ENCODE results near the gene KDM4B.

KDM4B gene

DNA sequence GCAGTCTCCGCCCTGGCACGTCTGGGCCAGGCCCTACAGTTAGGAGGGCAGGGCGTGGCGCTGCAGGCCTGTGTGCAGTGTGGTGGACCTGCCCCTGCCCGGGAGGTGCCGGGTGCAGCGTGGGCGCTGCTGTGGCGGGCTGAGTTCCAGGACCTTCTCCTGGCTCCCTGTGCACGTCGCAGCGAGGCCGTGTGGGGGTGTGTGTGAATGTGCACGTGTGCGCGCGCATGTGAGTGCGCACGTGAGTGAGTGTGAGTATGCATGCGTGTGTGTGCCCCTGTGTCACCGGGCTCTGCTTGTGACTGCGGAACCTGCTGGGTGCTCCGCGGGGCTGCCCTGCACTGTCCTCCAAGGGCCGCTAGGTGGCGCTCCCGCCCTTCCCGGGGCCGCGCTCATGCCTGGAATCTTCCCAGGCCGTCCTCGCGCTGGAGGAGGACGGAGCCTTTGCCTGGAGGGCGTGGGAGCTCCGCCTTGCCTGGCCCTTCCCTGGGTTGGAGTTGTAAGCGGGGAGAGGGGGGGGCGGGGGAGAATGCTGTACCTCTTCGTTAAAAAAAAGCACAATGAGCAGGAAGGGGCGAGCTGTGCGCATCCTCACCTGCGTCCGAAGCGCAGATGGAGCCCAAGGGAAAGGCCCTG is 79.3 kb downstream of the KDM4B start:
- in situ Hi-C loops (cut with HindIII; ENCODE audit: low sequenced_read_pairs): no loop called here

DNA sequence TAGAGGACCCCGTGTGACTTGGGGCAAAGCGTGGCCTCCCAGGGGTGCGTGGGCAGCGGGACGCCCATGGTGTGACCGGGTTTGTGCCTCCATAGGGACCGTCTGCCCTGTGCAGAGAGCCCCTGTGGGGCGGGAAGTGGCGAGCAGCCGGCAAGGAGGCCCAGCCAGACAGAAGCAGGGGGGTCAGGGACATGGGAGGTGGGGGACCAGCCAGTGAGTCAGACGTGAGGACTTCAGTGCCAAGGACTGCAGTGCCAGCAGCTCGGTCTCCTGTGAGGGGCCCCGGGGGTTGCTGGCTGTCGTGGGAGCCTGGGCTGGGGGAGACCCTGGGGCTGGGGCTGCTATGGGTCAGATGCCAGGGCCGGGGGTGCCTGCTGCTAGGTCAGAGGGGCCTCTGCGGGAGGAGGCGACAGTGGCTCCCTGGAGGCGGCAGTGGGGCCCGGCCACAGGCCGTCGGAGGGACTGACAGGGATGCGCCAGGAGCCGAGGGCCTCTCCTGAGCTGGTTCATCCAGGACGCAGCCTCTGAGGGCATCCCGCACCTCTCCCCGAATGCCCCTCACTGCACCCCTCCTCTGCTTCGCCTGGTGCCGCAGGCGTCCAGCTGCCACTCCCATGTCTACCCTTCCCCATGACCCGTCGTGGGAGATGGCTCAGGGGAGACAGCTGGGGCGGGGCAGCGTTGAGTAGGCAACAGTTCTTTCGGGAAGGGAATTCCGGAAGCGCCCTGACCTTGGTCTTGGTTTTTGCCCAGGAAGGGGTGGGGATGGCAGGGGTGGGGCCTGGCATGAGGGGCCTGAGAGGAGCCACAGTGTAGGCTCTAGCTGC is 80.0 kb downstream of the KDM4B start:
- in situ Hi-C loops (cut with HindIII; ENCODE audit: low sequenced_read_pairs): no loop called here

GRCh38 chr19:5049561-5049960 is 80.6 kb downstream of the KDM4B start:
- in situ Hi-C loops (cut with HindIII; ENCODE audit: low sequenced_read_pairs): no loop called here

DNA sequence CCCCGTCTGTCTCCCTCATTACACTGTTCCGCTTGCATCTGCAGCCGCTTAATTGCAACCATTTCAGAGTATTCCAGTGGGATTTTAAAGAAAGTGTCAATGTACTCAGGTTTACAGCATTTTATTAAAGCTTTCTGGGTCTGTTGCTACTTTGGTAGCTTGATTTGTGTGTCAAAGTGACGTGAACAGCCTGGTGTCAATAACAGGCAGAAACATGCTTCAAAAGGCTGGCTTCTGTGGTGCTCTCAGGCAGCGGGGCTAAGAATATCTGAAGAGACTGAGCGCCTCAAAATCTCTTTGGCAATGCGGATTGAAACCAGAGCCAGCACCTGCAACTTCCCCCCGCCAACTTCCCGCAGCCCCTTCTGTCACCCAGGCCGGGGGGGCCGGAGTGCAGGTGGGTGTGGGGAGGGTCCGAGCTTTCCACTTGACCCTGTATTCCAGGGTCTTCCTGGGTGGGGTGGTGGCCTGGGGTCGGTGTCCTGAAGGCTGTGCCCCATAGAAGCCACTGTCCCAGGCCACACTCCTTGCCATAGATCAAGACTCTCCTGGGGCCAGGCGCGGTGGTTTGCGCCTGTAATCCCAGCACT is 81.2 kb downstream of the KDM4B start:
- in situ Hi-C loops (cut with HindIII; ENCODE audit: low sequenced_read_pairs): loop anchor here (5.0 to 10.0 kb wide), 2 partner anchors 287 to 535 kb away; no protein-coding TSS in a partner anchor

DNA sequence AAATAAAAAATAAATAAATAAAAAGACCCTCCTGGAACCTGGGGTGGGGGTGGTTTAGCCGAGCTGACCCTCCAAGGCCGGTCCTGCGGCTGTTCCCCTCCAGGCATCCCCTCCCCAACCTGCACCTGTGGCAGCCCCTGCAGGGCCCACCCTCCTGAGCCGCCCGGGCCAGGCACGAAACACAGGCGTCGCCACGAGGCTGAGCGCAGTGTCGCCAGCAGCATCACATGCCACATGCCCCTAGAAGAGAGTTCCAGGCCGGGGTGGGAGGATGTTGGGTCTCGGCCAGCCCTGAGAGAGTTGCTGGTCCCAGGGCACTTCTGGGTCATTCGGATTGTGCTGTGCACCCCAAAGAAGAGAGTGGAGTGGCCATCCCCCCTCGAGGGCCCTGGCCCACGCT is 82.0 kb downstream of the KDM4B start:
- in situ Hi-C loops (cut with HindIII; ENCODE audit: low sequenced_read_pairs): loop anchor here (5.0 to 10.0 kb wide), 2 partner anchors 286 to 534 kb away; no protein-coding TSS in a partner anchor

- in situ Hi-C loops (cut with HindIII; ENCODE audit: low sequenced_read_pairs): loop anchor here (5.0 to 10.0 kb wide), 2 partner anchors 286 to 533 kb away; no protein-coding TSS in a partner anchor
Observed at GRCh38 chr19:5051619-5052018, 82.7 kb downstream of the KDM4B start.

GRCh38 chr19:5052515-5052914 is 83.6 kb downstream of the KDM4B start:
- in situ Hi-C loops (cut with HindIII; ENCODE audit: low sequenced_read_pairs): loop anchor here (5.0 to 10.0 kb wide), 2 partner anchors 285 to 532 kb away; no protein-coding TSS in a partner anchor

DNA sequence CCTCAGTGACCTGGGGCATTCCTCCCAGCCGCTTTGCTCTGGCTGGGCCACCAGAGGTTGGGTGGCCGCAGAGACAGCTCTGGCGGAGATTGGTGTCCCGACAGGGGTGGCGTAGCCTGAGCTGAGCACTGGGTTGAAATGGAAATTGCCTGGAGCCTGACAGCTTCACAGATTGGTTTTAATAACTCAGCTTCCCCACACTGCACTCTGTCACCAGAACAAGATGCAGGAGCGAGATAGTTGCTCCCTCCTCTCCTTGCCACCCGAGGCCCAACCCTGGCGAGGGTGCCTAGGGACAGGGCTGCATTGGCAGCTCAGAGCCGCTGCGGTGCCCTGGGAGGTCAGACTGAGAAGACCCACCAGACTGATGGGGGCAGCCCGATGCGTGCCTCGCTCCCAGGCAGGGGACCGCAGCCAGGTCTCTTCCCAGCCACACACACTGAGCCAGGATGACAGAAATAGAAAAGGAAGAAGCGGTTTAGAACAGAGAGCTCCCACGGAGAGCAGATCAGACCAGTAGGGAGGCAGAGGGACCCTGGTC is 84.1 kb downstream of the KDM4B start:
- in situ Hi-C loops (cut with HindIII; ENCODE audit: low sequenced_read_pairs): loop anchor here (5.0 to 10.0 kb wide), 2 partner anchors 284 to 532 kb away; no protein-coding TSS in a partner anchor

- in situ Hi-C loops (cut with HindIII; ENCODE audit: low sequenced_read_pairs): loop anchor here (5.0 to 10.0 kb wide), 2 partner anchors 284 to 531 kb away; no protein-coding TSS in a partner anchor
Observed at GRCh38 chr19:5053661-5054060, 84.7 kb downstream of the KDM4B start.

DNA sequence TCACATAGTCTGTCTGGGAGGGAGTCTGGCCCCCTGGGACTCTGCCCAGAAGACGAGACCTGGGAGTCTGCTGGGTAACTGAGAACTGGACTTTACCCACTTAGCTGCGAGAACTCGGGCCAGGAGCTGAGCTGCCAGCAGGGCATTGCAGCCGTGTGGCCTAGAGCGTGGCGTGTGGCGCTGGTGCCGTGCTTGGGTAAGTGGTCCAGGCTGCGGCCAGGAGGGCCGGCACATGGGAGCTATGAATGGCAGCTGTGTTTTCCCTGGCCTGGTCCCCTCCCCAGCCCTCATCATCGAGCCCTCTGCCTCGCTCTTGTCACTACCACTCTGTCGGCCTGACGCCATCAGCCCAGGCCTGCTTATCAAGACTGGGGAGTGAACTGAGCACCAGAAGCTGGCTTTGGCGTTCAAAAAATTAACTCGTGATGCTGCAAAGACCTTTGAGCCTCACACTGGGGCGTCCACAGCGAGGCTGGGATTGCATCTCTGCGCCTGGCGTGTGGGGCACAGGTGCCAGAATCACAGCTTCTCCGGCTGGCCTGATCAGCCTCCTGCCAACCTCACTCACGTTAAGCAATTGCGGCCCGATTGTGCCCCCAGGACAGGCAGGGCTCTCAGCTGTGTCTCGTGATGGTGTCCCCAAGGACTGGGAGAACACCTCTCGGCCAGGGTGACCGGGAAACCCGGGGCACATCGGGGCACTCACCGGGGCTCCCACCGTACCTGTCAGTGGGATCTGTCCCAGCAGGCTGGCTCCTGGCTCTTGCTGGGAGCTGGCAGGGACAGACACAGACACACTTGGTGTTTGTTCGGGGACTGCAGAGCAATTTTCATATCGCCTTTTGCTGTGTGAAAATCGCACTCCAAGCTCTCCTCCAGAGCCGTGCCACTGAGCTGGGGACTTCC is 85.9 kb downstream of the KDM4B start:
- in situ Hi-C loops (cut with HindIII; ENCODE audit: low sequenced_read_pairs): loop anchor here (5.0 to 10.0 kb wide), 3 partner anchors 82 to 530 kb away; no protein-coding TSS in a partner anchor

DNA sequence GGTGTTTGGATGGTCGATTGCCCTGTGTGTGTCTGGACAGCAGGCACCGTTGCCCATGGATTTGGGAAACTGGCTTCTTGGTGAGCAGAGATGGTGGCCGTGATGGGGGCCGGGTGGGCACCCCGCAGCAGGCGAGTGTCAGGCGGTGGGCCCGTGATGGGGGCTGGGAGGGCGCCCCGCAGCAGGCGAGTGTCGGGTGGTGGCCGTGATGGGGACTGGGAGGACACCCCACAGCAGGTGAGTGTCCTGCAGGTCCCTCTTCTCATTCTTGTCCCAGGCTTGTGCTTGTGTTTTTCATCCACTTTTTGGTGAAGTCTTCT is 86.5 kb downstream of the KDM4B start:
- in situ Hi-C loops (cut with HindIII; ENCODE audit: low sequenced_read_pairs): loop anchor here (5.0 to 10.0 kb wide), 2 partner anchors 82 to 529 kb away; no protein-coding TSS in a partner anchor

GRCh38 chr19:5057860-5058259 is 88.9 kb downstream of the KDM4B start:
- in situ Hi-C loops (cut with HindIII; ENCODE audit: low sequenced_read_pairs): loop anchor here (5.0 to 10.0 kb wide), 2 partner anchors 79 to 527 kb away; no protein-coding TSS in a partner anchor

GRCh38 chr19:5058521-5059212 is 89.8 kb downstream of the KDM4B start:
- in situ Hi-C loops (cut with HindIII; ENCODE audit: low sequenced_read_pairs): loop anchor here (5.0 to 10.0 kb wide), 2 partner anchors 79 to 526 kb away; no protein-coding TSS in a partner anchor

DNA sequence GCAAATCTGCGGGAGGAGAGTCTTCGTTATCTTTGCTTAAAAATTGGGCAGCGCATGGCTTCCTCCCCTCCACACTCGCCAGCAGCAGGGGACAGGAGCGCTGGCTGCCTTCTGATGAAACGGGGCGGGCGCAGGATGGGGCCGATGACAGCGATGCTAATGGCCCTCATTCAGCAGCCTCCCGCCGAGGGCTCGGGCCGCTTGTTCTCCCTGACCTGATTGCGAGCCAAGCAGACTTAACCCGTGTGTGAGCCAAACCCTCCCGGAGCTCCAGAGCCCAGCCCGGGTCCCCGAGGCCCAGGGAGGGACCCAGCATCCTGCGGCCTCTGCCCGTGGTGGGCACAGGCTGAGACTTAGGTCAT is 90.3 kb downstream of the KDM4B start:
- in situ Hi-C loops (cut with HindIII; ENCODE audit: low sequenced_read_pairs): loop anchor here (5.0 to 10.0 kb wide), 2 partner anchors 78 to 526 kb away; no protein-coding TSS in a partner anchor

DNA sequence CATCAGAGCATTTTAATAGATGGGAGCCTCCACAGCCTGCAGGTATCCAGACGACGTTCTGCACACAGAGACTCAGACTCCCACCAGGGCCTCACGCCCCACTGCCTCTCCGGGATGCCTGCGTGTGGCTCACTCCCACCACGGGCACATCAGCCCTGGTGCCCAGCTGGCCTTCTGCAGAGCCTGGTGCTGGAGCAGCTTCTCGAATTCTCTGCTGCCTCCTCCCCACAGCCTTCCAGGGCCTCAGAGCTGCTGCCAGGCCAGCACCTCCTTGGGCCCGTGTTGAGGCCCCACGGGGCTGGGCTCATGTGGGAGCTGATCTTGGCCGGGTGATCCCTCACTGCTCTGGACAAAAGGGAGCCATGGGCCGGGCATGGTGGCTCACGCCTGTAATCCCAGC is 90.9 kb downstream of the KDM4B start:
- in situ Hi-C loops (cut with HindIII; ENCODE audit: low sequenced_read_pairs): loop anchor here (5.0 to 10.0 kb wide), 2 partner anchors 78 to 525 kb away; no protein-coding TSS in a partner anchor

DNA sequence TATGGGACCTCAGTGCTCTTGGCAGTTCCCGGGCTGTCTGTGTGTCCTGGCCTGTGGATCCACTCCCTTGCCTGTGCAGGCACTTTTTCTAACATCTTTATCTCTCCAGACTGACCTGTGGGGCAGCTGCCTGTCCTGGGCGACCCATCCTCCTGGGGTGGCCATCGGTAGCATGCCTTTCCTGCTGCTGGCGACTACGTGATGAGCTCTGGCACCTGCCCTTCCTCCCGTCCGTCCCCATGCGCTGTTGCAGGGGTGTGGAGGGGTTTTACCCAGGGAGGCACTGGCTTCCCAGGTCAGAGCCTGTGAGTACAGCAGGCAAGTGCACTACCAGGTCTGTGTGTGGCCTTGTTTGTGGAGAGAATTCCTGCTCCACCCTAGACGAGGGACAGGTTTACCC is 93.3 kb downstream of the KDM4B start:
- in situ Hi-C loops (cut with HindIII; ENCODE audit: low sequenced_read_pairs): no loop called here

DNA sequence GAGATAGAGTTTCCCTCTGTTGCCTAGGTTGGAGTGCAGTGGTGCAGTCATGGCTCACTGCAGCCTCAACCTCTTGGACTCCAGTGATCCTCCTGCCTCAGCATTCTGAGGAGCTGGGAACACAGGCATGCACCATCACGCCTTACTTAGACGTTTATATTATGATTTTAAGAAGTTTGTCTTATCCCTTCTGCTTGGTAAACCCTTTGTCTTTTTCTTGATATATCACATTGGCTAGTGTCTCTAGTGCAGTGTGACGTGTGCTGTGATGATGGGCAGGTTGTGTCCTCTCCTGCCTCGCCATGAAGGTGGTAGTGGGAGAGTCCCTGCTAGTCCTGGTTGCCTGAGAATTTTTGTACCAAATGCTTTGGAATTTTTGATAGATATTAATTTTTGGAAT is 93.9 kb downstream of the KDM4B start:
- in situ Hi-C loops (cut with HindIII; ENCODE audit: low sequenced_read_pairs): no loop called here

- in situ Hi-C loops (cut with HindIII; ENCODE audit: low sequenced_read_pairs): no loop called here
Observed at GRCh38 chr19:5063873-5064645, 95.1 kb downstream of the KDM4B start.

DNA sequence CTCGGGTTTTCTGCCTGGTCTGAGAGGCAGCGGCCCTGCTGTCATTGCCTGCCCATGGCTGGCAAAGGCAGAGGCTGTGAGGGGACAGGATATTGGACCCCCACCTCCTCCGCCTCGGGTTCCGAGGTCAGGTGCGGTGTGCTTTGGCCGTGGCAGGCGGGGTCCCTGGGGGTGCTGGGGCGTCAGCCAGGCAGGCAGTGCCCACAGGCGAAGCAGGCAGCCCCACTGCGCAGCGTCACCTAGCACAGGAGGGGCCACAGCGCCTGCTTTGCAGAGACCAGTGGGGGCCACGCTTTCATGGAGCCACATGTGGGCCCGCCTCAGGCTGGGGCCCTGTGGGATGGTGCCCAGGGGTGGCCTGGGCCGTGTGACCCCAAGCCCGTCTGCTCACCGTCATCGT is 96.0 kb downstream of the KDM4B start:
- in situ Hi-C loops (cut with HindIII; ENCODE audit: low sequenced_read_pairs): no loop called here
